H1 (cell line): ENCODE data around the gene CACNA1G.

Experiments used
- CTBP2 ChIP-seq: IDR thresholded peaks from 2 replicates; pipeline ENCODE4 v1.7.0; 2011; ENCODE audit warnings: borderline replicate concordance, mild to moderate bottlenecking, moderate library complexity, mixed read lengths, low read length; ENCODE audit not compliant: insufficient read depth, insufficient read length
- CTCF ChIP-seq, 3 experiments: IDR thresholded peaks; 1 replicate in 2 of 3; 2 replicates in 1 of 3; pipeline versions ENCODE4 v1.5.1 to v1.6.1; 2011; ENCODE audit warnings: low read length in 3 of 3, mild to moderate bottlenecking in 3 of 3, inconsistent platforms in 2 of 3, low read depth in 1 of 3, moderate library complexity in 1 of 3; ENCODE audit not compliant: insufficient read depth in 1 of 3; ENCODE audit errors: control extremely low read depth in 1 of 3
- EP300 ChIP-seq, 2 experiments: IDR thresholded peaks; 1 replicate in 1 of 2; 2 replicates in 1 of 2; pipeline ENCODE4 v1.6.1; 2011 to 2012; ENCODE audit warnings: low read depth in 2 of 2, low read length in 2 of 2, mild to moderate bottlenecking in 2 of 2, borderline replicate concordance in 1 of 2, inconsistent platforms in 1 of 2, moderate library complexity in 1 of 2
- EZH2 ChIP-seq: fragments of 200-600 bp; sonication (generic); IDR thresholded peaks from 2 replicates; pipeline ENCODE4 v1.7.1; 2012; ENCODE audit warnings: low read depth, mild to moderate bottlenecking, moderate library complexity, low read length, inconsistent platforms; ENCODE audit not compliant: severe bottlenecking
- GABPA ChIP-seq: IDR thresholded peaks from 2 replicates; pipeline ENCODE4 v1.6.1; 2011; ENCODE audit warnings: mild to moderate bottlenecking, low read length, moderate library complexity, borderline replicate concordance; ENCODE audit not compliant: insufficient read depth
- KDM1A ChIP-seq: fragments of 200-600, 300-600 bp; sonication (generic); IDR thresholded peaks from 2 replicates; pipeline ENCODE4 v1.7.1; 2016; ENCODE audit warnings: mild to moderate bottlenecking, low read length, borderline replicate concordance
- KDM5A ChIP-seq: fragments of 200-600 bp; IDR thresholded peaks from 2 replicates; pipeline ENCODE4 v1.7.1; 2012; ENCODE audit warnings: mild to moderate bottlenecking, low read length, inconsistent platforms, mixed read lengths
- POLR2A ChIP-seq, 2 experiments: IDR thresholded peaks; 1 replicate in 1 of 2; 2 replicates in 1 of 2; pipeline ENCODE4 v1.6.1; 2011; ENCODE audit warnings: low read depth in 2 of 2, low read length in 2 of 2, mild to moderate bottlenecking in 2 of 2; ENCODE audit errors: control extremely low read depth in 1 of 2
- POLR2AphosphoS5 ChIP-seq: IDR thresholded peaks from 2 replicates; pipeline ENCODE4 v1.6.1; 2011; ENCODE audit warnings: low read depth, low read length
- RNF2 ChIP-seq: fragments of 200-900, 300-1000 bp; sonication (generic); IDR thresholded peaks from 2 replicates; pipeline ENCODE4 v1.7.1; 2016; ENCODE audit warnings: borderline replicate concordance, low read depth, mild to moderate bottlenecking, antibody characterized with exemption, low read length; ENCODE audit not compliant: poor library complexity, severe bottlenecking; ENCODE audit errors: missing control alignments
- SP4 ChIP-seq: IDR thresholded peaks from 2 replicates; pipeline ENCODE4 v1.6.1; 2012; ENCODE audit warnings: low read length, inconsistent platforms
- SRF ChIP-seq: IDR thresholded peaks from 2 replicates; pipeline ENCODE4 v1.6.1; 2011; ENCODE audit warnings: mild to moderate bottlenecking, low read depth, low read length, moderate library complexity
- TCF12 ChIP-seq: IDR thresholded peaks from 2 replicates; pipeline ENCODE4 v1.6.1; 2011; ENCODE audit warnings: low read depth, mild to moderate bottlenecking, low read length

GRCh38 chr17:50578173-50578572 is 17.7 kb downstream of the CACNA1G start:
- TF ChIP-seq POLR2A (IDR thresholded peaks at IDR 0.05; ENCODE audit: control extremely low read depth in 1 of 2, low read depth in 2 of 2, low read length in 2 of 2) (no peak), EZH2 (no peak), CTBP2 (no peak), EP300 (IDR thresholded peaks at IDR 0.05; ENCODE audit: borderline replicate concordance in 1 of 2, low read depth in 2 of 2, low read length in 2 of 2) (no peak), CTCF (IDR thresholded peaks at IDR 0.05; ENCODE audit: control extremely low read depth in 1 of 3, insufficient read depth in 1 of 3, low read depth in 1 of 3, low read length in 3 of 3) (no peak), GABPA (no peak), TCF12 (no peak), SP4 (no peak), SRF (no peak), POLR2AphosphoS5 (no peak), KDM5A (no peak), RNF2 (no peak), KDM1A (no peak)
